ENCODE measurements around the gene LYG1.

Gene LYG1

GRCh38 chr2:99275882-99276281, 25.1 kb downstream of the LYG1 start:
- H3K27ac ChIP-seq (ENCODE audit: low read depth, low read length, severe bottlenecking): no peak overlapping the region

GRCh38 chr2:99261242-99261641, 39.8 kb downstream of the LYG1 start:
- WGBS, 2 experiments (ENCODE audit: insufficient coverage in 2 of 2): 92 to 96% methylated on average over 3 of the region's 4 CpGs
- Histone ChIP-seq H3K9me3 (ENCODE audit: control insufficient read depth, low read length) (peaks cover 4% of the 10 kb centered on the region), H3K4me1 (ENCODE audit: control insufficient read depth, insufficient read depth, low read length, poor library complexity, severe bottlenecking) (no peaks in the 10 kb centered on the region), H3K36me3 (ENCODE audit: control insufficient read depth, insufficient read depth, low read length) (no peaks in the 10 kb centered on the region), H3K4me3 (ENCODE audit: extremely low read depth, insufficient read depth, low read length, poor library complexity, severe bottlenecking) (no peak overlapping the region), H3K27ac (ENCODE audit: low read depth, low read length, severe bottlenecking) (no peak overlapping the region)

More at GRCh38 chr2:99275882-99276281, 25.1 kb downstream of the LYG1 start:
- no peaks in the 10 kb centered on the region for H3K4me1 ChIP-seq (ENCODE audit: control insufficient read depth, insufficient read depth, low read length, poor library complexity, severe bottlenecking)
- H3K9me3 ChIP-seq (ENCODE audit: control insufficient read depth, low read length): peaks cover 20% of the 10 kb centered on the region
- no peaks in the 10 kb centered on the region for H3K36me3 ChIP-seq (ENCODE audit: control insufficient read depth, insufficient read depth, low read length)
- WGBS, 2 experiments (ENCODE audit: insufficient coverage in 2 of 2): 90 to 93% methylated on average over 6 to 7 of the region's 7 CpGs
- no peak overlapping the region for H3K4me3 ChIP-seq (ENCODE audit: extremely low read depth, insufficient read depth, low read length, poor library complexity, severe bottlenecking)

- H3K4me3 ChIP-seq (ENCODE audit: extremely low read depth, insufficient read depth, low read length, poor library complexity, severe bottlenecking): no peak overlapping the region
- H3K27ac ChIP-seq (ENCODE audit: low read depth, low read length, severe bottlenecking): no peak overlapping the region
- no CpG with 5 or more reads among the region's 2 CpGs for WGBS, 2 experiments (ENCODE audit: insufficient coverage in 2 of 2)
- no peaks in the 10 kb centered on the region for H3K4me1 ChIP-seq (ENCODE audit: control insufficient read depth, insufficient read depth, low read length, poor library complexity, severe bottlenecking)
- no peaks in the 10 kb centered on the region for H3K36me3 ChIP-seq (ENCODE audit: control insufficient read depth, insufficient read depth, low read length)
- H3K9me3 ChIP-seq (ENCODE audit: control insufficient read depth, low read length): peaks cover 4% of the 10 kb centered on the region
These were observed 40.8 kb downstream of the LYG1 start for GRCh38 chr2:99260184-99260583.

GRCh38 chr2:99259465-99259864, 41.5 kb downstream of the LYG1 start:
- no peaks in the 10 kb centered on the region for H3K4me1 ChIP-seq (ENCODE audit: control insufficient read depth, insufficient read depth, low read length, poor library complexity, severe bottlenecking)
- H3K27ac ChIP-seq (ENCODE audit: low read depth, low read length, severe bottlenecking): no peak overlapping the region
- H3K9me3 ChIP-seq (ENCODE audit: control insufficient read depth, low read length): peaks cover 4% of the 10 kb centered on the region
- no peak overlapping the region for H3K4me3 ChIP-seq (ENCODE audit: extremely low read depth, insufficient read depth, low read length, poor library complexity, severe bottlenecking)
- no peaks in the 10 kb centered on the region for H3K36me3 ChIP-seq (ENCODE audit: control insufficient read depth, insufficient read depth, low read length)
- 80% methylated on average over 1 of the region's 4 CpGs for WGBS, 2 experiments (ENCODE audit: insufficient coverage in 2 of 2)

GRCh38 chr2:99256677-99257076, 44.3 kb downstream of the LYG1 start:
- H3K4me1 ChIP-seq (ENCODE audit: control insufficient read depth, insufficient read depth, low read length, poor library complexity, severe bottlenecking): no peaks in the 10 kb centered on the region
- H3K9me3 ChIP-seq (ENCODE audit: control insufficient read depth, low read length): peaks cover 4% of the 10 kb centered on the region
- WGBS, 2 experiments (ENCODE audit: insufficient coverage in 2 of 2): 90 to 95% methylated on average over 1 to 2 of the region's 2 CpGs
- no peaks in the 10 kb centered on the region for H3K36me3 ChIP-seq (ENCODE audit: control insufficient read depth, insufficient read depth, low read length)
- H3K27ac ChIP-seq (ENCODE audit: low read depth, low read length, severe bottlenecking): no peak overlapping the region
- no peak overlapping the region for H3K4me3 ChIP-seq (ENCODE audit: extremely low read depth, insufficient read depth, low read length, poor library complexity, severe bottlenecking)

GRCh38 chr2:99255491-99256318, 45.3 kb downstream of the LYG1 start, which contains the start of gene LYG2:
Gene LYG2 (minus strand): TSS chr2:99255666. CDS start chr2:99254260, 1,406 bp downstream.
- WGBS, 2 experiments (ENCODE audit: insufficient coverage in 2 of 2): 83 to 94% methylated on average over 3 to 4 of the region's 7 CpGs
- H3K9me3 ChIP-seq (ENCODE audit: control insufficient read depth, low read length): peaks cover 4% of the 10 kb centered on the region
- H3K27ac ChIP-seq (ENCODE audit: low read depth, low read length, severe bottlenecking): no peak within 1 kb of the TSS
- H3K4me3 ChIP-seq (ENCODE audit: extremely low read depth, insufficient read depth, low read length, poor library complexity, severe bottlenecking): no peak within 1 kb of the TSS
- H3K4me1 ChIP-seq (ENCODE audit: control insufficient read depth, insufficient read depth, low read length, poor library complexity, severe bottlenecking): no peaks in the 10 kb centered on the region
- H3K36me3 ChIP-seq (ENCODE audit: control insufficient read depth, insufficient read depth, low read length): no peaks in the 10 kb centered on the region

- peaks cover 3% of the 10 kb centered on the region for H3K9me3 ChIP-seq (ENCODE audit: control insufficient read depth, low read length)
- 86 to 94% methylated on average over 1 to 2 of the region's 2 CpGs for WGBS, 2 experiments (ENCODE audit: insufficient coverage in 2 of 2)
- no peak overlapping the region for H3K27ac ChIP-seq (ENCODE audit: low read depth, low read length, severe bottlenecking)
- no peak overlapping the region for H3K4me3 ChIP-seq (ENCODE audit: extremely low read depth, insufficient read depth, low read length, poor library complexity, severe bottlenecking)
- H3K4me1 ChIP-seq (ENCODE audit: control insufficient read depth, insufficient read depth, low read length, poor library complexity, severe bottlenecking): no peaks in the 10 kb centered on the region
- no peaks in the 10 kb centered on the region for H3K36me3 ChIP-seq (ENCODE audit: control insufficient read depth, insufficient read depth, low read length)
These were observed 51.0 kb downstream of the LYG1 start for GRCh38 chr2:99249951-99250350.

GRCh38 chr2:99242151-99242550, 58.8 kb downstream of the LYG1 start:
- Histone ChIP-seq H3K27ac (ENCODE audit: low read depth, low read length, severe bottlenecking) (no peak overlapping the region), H3K9me3 (ENCODE audit: control insufficient read depth, low read length) (no peaks in the 10 kb centered on the region), H3K36me3 (ENCODE audit: control insufficient read depth, insufficient read depth, low read length) (no peaks in the 10 kb centered on the region), H3K4me1 (ENCODE audit: control insufficient read depth, insufficient read depth, low read length, poor library complexity, severe bottlenecking) (no peaks in the 10 kb centered on the region), H3K4me3 (ENCODE audit: extremely low read depth, insufficient read depth, low read length, poor library complexity, severe bottlenecking) (no peak overlapping the region)
- 88 to 95% methylated on average over 6 of the region's 6 CpGs for WGBS, 2 experiments (ENCODE audit: insufficient coverage in 2 of 2)

GRCh38 chr2:99240431-99240830, 60.6 kb downstream of the LYG1 start:
- Histone ChIP-seq H3K27ac (ENCODE audit: low read depth, low read length, severe bottlenecking) (no peak overlapping the region), H3K9me3 (ENCODE audit: control insufficient read depth, low read length) (no peaks in the 10 kb centered on the region), H3K4me1 (ENCODE audit: control insufficient read depth, insufficient read depth, low read length, poor library complexity, severe bottlenecking) (no peaks in the 10 kb centered on the region), H3K4me3 (ENCODE audit: extremely low read depth, insufficient read depth, low read length, poor library complexity, severe bottlenecking) (no peak overlapping the region), H3K36me3 (ENCODE audit: control insufficient read depth, insufficient read depth, low read length) (no peaks in the 10 kb centered on the region)
- WGBS, 2 experiments (ENCODE audit: insufficient coverage in 2 of 2): 86 to 97% methylated on average over 4 to 5 of the region's 6 CpGs

GRCh38 chr2:99238599-99238998, 62.4 kb downstream of the LYG1 start:
- 91 to 96% methylated on average over 2 to 6 of the region's 6 CpGs for WGBS, 2 experiments (ENCODE audit: insufficient coverage in 2 of 2)
- Histone ChIP-seq H3K4me3 (ENCODE audit: extremely low read depth, insufficient read depth, low read length, poor library complexity, severe bottlenecking) (no peak overlapping the region), H3K4me1 (ENCODE audit: control insufficient read depth, insufficient read depth, low read length, poor library complexity, severe bottlenecking) (no peaks in the 10 kb centered on the region), H3K36me3 (ENCODE audit: control insufficient read depth, insufficient read depth, low read length) (no peaks in the 10 kb centered on the region), H3K9me3 (ENCODE audit: control insufficient read depth, low read length) (no peaks in the 10 kb centered on the region), H3K27ac (ENCODE audit: low read depth, low read length, severe bottlenecking) (no peak overlapping the region)
